Upper lobe of left lung (tissue), 4 donors: Measurements from ENCODE around the gene CDCA8.

Experiments used
- EP300 ChIP-seq, 4 donors: sonication (generic); formaldehyde crosslinking; IDR thresholded peaks; one replicate each; pipeline ENCODE4 v1.5.1; 2017; ENCODE audit warnings: antibody characterized with exemption in 4 of 4, control low read depth in 2 of 4
- POLR2A ChIP-seq, 4 donors: fragments of 450-650 bp; IDR thresholded peaks; one replicate each; pipeline ENCODE4 v1.5.1; 2016 to 2017; ENCODE audit warnings: antibody characterized with exemption in 4 of 4, mild to moderate bottlenecking in 2 of 4
- POLR2AphosphoS5 ChIP-seq, 2 donors: sonication (generic); formaldehyde crosslinking; IDR thresholded peaks; one replicate each; pipeline ENCODE4 v1.5.1; 2017; ENCODE audit warnings: antibody characterized with exemption in 2 of 2
- TF ChIP-seq, protein P1 (sequence below), 6 experiments: fragments of 450-650 bp in 4 of 6; fragments of 200-600 bp in 2 of 6; sonication (generic) in 2 of 6; IDR thresholded peaks; one replicate each; pipeline ENCODE4 v1.5.1; 2016 to 2019; ENCODE audit warnings: antibody characterized with exemption in 6 of 6

GRCh38 chr1:37697737-37698136 lies 5.4 kb downstream of the CDCA8 start:
- TF ChIP-seq, protein P1, sequence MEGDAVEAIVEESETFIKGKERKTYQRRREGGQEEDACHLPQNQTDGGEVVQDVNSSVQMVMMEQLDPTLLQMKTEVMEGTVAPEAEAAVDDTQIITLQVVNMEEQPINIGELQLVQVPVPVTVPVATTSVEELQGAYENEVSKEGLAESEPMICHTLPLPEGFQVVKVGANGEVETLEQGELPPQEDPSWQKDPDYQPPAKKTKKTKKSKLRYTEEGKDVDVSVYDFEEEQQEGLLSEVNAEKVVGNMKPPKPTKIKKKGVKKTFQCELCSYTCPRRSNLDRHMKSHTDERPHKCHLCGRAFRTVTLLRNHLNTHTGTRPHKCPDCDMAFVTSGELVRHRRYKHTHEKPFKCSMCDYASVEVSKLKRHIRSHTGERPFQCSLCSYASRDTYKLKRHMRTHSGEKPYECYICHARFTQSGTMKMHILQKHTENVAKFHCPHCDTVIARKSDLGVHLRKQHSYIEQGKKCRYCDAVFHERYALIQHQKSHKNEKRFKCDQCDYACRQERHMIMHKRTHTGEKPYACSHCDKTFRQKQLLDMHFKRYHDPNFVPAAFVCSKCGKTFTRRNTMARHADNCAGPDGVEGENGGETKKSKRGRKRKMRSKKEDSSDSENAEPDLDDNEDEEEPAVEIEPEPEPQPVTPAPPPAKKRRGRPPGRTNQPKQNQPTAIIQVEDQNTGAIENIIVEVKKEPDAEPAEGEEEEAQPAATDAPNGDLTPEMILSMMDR (IDR thresholded peaks at IDR 0.05) = no peak
- TF ChIP-seq EP300 (IDR thresholded peaks at IDR 0.05) = no peak
- no peak for TF ChIP-seq POLR2A (IDR thresholded peaks at IDR 0.05)
- no peak for TF ChIP-seq POLR2AphosphoS5 (IDR thresholded peaks at IDR 0.05)
